ENCODE measurements around the gene ANKRD12.

The ANKRD12 gene

DNA sequence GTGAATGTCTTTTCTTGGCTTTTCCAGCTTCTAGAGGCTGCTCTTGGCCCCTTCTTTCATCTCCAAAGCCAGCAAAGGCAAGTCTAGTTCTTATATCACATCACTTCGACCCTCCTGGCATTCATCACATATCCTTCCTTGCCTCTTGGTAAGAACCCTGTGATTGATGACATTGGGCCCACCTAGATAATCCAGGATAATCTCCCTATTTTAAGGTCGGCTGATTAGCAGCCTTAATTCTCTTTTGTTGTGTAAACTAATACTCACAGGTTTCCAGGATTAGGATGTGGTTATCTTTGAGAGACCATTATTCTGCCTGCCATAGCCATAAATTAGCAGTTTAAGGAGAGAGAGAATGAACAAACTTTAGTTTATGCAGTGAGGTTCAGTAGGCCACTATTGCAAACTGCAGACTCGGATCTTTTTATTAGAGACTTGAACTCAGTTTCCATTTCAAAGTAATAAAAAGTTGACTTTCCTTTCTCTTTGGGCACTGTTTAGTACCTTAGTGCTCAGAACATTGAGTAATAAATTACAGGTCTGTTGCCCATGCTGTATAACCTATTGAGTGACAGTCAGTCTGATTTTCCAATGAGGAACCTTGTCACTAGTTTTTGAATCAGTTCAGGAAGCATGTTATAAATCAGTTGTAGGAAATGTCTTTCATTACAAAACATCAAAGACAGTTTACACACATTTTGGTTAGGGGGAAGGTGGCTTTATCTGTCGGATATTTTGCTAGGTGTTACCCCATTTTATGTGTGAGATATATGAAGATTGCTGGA, 29.6 kb upstream of the ANKRD12 start:
- no peak for DNase-seq (ENCODE audit: low spot score)

DNA sequence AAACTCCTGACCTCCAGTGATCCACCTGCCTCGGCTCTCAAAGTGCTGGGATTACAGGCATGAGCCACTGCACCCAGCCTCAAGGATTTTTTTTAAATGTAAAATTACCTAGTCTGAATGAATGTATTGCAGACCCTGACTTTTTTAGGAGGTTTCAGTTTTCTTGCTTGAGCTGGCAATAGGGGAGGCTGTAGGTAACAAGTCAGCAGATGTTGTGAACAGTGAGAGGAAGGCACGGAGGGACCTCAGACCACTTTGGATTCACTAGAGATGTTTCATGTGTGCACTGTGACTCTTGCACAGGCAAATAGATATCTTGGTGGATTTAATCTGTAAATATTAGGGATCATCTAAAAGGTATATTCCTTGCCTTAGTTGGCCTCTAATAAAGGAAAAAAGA, 27.7 kb upstream of the ANKRD12 start:
- DNase-seq (ENCODE audit: low spot score): no peak

DNA sequence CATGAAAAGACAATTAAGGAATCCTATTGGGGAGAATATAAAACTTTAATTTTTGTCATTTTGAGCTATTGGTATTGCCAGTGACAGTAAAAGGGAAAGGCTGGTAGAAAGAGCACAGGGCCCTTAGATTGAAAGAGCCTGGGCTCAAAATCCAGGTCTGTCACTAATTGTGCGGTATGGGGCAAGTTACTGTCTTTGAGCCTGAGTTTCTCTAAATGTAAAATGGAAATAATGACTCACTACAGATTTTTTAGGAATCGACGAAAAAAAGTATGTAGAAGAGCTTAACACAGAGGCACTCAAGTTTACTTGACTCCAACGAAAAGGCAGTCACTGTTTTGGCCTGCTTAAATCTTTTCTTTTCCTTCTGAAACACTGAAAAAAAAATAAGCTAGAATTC, 27.1 kb upstream of the ANKRD12 start:
- DNase-seq (ENCODE audit: low spot score): no peak

DNA sequence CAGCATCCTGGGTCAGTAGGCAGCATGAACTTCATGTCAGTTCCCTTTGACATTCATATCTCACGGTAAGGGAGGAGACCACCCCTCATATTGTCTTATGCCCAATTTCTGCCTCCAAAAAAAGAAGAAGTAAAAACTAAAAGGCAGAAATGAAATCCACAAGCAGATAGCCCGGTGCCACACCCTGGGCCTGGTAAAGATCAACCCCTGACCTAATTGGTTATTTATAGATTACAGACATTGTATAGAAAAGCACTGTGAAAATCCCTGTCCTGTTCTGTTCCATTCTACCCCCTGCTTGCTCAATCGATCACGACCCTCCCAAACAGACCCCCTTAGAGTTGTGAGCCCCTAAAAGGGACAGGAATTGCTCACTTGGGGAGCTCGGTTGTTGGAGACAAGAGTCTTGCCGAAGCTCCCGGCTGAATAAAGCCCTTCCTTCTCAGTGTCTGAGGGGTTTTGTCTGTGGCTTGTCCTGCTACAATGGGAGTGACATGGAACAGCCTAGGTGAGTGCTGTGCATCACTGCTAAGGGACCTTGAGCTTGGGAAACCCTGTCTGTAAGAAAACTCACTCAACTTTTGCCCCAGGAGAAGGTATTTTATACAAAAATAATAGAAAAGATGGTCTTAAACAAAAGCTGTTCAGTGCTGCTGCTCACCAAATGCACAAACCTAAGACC, 23.0 kb upstream of the ANKRD12 start:
- no peak for DNase-seq (ENCODE audit: low spot score)

DNA sequence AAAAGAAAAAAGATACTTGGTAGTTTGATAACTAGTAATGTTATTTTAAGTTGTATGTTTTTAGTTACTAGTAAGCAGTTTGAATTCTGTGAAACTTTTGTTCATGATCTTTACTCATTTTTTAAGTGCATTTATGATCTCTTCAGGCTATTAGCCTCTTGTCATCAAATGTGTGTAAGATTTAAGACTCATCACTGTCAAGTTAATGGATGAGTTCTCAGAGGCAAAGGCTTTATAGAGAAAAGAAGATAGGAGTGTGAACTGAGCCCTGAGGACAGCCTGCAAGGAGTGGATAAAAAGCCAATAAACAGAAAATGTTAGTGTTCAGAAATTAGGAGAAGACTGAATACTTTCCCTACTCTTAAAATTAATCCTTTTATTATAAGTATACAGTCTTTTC, 20.6 kb upstream of the ANKRD12 start:
- DNase-seq (ENCODE audit: low spot score): no peak

DNA sequence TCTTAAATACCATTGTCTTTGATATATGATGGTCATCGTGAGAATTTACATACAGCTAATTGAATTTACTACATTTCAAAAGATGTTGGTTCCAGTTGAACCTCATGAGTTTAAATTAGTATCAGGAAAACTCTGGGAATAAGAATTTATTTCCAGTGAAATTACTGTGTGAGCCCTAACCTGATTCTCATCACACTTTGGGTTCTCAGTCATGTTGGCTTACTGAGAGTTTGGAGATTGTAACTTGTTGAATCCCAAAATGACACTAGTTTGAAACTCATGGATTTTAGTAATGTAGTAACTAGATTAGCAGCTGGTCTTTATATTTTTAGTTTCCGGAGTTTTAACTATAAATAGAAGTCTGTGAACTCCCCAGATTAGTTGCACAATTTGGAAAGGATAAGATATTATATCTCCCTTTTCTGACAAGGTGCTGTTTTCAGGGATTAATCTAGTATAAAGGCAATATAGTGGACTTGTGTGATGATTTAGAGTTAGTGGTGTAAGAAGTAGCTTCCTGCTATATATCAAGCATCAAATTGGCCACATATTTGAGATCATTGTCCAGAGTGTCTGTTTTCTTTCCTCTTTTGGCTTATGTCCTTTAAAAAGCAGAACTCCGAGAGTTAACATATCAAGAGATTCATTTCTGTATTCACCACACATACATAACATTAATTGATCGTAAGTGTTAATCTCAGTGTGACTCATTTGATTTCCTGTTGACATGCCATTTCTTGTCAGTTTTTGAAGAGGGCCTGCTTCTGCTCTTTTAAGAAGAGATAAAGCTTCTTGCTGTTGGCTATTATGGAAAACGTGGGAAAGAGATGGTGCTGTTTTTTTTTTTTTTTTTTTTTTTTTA, 18.4 kb upstream of the ANKRD12 start:
- DNase-seq (ENCODE audit: low spot score): no peak

DNA sequence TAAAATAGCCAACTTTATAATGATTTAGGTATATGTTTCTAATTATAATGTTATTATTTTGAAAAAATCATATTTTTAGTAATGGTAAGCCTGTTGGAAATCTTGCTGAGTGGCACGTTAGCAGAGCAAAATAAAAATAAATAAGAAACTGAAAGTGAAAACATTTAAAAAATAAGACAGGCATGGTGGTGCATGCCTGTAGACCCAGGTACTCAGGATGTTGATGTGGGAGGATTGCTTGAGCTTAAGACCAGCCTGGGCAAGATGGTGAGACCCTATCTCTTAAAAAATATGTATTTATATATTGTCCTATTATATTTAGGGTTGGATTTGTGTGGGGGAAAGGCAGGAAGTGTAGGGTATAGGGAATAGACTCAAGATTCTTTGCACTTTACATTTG, 15.8 kb upstream of the ANKRD12 start:
- DNase-seq (ENCODE audit: low spot score): no peak

DNA sequence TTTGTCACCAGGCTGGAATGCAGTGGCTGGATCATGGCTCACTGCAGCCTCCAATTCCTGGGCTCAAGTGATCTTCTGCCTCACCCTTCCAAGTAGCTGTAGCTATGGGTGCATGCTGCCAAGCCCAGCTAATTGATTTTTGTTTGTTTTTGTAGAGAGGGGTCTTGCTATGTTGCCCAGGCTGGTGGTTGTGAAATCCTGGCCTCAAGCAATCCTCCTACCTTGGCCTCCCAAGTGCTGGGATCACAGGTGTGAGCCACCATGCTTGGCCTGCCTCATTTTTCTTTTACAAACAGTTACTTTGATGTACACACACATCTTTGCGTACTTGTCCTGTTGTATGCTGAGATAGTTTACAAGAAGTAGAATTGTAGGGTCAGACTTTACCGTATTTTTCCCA, 13.1 kb upstream of the ANKRD12 start:
- no peak for DNase-seq (ENCODE audit: low spot score)

DNA sequence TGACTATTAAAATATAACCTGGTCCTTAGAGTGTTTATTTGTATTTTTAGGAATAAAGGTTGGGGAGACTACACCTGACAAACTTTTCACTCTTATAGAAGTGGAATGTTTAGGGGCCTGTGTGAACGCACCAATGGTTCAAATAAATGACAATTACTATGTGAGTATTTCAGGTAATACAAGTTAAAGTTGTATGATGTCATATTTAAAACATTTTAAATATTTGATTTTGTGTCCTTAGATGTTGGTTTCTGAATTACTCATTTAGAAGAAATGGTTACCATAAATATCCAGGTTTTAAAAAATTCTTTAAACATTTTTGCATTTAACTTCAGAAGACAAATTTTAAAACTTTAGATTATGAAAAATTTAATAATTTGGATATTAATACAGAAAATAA, 11.8 kb upstream of the ANKRD12 start:
- DNase-seq (ENCODE audit: low spot score): no peak

DNA sequence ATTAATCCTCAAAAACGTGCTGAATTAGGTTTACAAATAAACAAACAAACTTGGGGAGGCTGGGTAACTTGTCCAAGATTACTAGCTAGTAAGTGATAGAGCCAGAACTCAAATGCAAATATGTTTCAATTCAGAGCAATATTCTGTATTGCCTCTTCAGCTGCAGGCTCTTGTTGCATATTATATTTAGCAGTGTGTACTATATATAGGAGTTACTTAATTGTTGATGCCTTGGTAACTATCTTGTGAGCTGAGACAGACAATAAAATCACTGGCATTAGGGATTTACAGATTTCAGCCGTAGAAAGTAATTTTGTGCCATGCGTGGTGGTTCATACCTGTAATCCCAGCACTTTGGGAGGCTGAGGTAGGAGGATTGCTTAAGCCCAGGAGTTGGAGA, 10.2 kb upstream of the ANKRD12 start:
- no peak for DNase-seq (ENCODE audit: low spot score)

DNA sequence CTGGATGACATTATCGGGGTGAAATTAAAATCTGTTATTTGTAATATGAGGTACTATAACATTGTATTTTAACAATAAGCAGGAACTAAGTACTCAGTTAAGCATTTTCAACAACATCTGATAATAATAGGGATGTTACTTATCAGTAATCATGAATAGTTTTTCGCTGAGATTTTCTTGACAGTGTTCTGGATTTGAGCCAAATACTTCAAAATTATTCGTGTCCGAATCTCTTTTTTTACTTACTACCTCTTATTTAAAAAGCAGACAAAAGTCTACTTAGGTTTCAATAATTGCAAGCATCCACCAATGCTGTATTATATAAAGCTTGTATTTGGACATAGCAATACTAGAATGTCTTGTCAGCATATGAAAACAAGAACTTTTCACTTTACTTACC, 6.4 kb upstream of the ANKRD12 start:
- no peak for DNase-seq (ENCODE audit: low spot score)

DNA sequence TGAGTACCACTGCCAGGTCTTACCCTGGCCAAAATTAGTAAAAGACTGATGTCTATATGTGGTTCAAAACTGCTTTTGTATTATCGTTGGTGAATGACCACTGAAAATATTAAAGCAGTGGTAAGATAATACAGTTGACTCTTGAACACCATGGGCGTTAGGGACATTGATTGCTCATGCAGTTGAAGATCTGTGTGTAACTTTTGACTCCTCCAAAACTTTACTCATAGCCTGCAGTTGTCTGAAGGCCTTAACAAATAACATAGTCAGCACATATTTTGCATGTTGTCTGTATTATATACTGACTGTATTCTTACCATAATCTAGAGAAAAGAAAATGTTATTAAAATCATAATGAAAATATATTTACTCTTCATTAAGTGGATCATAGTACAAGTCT, 5.8 kb upstream of the ANKRD12 start:
- DNase-seq (ENCODE audit: low spot score): no peak

DNA sequence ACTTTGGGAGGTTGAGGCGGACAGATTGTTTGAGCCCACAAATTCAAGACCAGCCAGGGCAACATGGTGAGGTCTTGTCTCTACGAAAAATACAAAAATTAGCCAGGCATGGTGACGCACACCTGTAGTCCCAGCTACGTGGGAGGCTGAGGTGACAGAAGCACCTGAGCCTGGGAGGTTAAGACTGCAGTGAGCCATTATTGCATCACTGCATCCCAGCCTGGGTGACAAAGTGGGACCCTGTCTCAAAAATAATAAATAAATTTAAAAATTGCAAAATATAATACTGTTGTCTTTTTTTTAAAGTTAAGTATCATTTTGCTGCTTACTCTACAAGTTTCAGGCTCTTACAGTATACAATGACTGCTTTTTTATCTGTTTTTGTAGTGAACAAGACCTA, 4.0 kb upstream of the ANKRD12 start:
- no peak for DNase-seq (ENCODE audit: low spot score)

DNA sequence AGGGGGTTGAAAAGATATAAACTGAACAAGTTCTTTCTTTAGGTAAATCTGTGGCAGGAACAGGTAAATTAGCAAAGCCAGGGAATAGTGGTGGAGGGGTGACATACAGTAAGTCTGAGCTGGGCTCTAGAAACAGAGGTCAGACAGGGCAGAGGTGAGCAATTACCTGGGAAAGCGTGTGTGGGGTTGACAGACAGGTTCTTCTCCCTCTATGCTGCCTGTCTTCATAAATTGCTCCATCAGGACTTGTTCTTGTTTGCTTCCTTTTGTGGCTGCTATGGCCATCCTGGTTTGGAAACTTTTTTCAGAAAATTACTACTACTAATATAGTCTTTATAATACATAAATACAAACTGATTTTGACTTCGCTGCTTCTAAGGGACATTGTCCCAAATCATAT, 3.4 kb upstream of the ANKRD12 start:
- DNase-seq (ENCODE audit: low spot score): no peak

DNA sequence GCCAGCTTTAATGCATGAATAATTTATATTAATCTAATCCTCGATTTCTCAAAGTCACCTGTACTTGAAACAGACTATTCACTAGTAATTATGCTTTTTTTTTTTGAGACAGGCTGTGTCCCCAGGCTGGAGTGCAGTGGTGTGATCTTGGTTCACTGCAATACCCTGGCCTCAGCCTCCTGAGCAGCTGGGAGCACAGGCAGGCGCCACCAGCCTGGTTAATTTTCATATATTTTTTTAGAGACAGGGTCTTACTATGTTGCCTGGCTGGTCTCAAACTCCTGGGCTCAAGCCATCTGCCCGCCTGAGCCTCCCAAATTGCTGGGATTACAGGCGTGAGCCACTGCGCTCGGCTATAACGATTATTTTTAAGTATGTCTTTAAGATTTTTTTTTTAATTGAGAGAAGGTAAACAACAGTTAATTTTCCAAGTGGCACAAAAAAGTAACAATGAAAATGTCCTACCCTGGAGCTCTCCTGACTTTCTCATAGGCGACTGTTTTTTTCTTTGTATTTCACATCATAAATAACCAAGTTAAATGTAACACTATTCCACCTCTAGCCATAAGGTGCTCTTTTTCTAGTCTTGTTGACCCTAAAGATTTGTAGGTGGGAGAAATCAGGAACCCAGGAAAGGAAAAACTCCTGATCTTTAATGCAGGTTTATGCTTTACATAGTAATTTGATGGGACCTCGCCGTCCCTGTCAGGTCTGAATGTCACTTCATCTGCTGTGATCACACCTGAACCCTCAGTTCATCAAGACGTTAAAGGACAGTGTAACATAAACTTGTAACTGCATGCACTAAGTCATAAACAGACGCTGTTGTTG, 1.3 kb upstream of the ANKRD12 start:
- no peak for DNase-seq (ENCODE audit: low spot score)

DNA sequence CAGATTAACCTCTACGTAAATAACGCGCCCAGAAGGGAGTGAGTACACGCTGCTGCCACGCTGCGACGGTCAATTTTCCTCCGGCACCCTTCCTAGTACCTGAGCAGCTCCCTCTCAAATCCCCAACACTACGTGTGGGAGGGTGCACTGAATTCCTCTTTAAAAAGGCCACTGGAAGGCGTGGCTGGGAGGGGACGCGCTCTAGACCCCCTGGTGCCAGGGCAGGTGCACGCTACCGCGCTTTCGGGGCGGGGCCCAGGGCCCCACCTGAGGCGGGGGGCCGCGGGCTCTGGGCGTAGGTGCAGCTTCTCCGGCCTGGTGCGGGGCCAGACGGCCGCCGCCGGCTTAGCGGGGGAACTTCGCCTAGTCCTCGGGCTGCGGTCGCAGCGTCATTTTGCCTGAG, 668 bp upstream of the ANKRD12 start:
- peak; percentile 48 for DNase-seq (ENCODE audit: low spot score)

DNA sequence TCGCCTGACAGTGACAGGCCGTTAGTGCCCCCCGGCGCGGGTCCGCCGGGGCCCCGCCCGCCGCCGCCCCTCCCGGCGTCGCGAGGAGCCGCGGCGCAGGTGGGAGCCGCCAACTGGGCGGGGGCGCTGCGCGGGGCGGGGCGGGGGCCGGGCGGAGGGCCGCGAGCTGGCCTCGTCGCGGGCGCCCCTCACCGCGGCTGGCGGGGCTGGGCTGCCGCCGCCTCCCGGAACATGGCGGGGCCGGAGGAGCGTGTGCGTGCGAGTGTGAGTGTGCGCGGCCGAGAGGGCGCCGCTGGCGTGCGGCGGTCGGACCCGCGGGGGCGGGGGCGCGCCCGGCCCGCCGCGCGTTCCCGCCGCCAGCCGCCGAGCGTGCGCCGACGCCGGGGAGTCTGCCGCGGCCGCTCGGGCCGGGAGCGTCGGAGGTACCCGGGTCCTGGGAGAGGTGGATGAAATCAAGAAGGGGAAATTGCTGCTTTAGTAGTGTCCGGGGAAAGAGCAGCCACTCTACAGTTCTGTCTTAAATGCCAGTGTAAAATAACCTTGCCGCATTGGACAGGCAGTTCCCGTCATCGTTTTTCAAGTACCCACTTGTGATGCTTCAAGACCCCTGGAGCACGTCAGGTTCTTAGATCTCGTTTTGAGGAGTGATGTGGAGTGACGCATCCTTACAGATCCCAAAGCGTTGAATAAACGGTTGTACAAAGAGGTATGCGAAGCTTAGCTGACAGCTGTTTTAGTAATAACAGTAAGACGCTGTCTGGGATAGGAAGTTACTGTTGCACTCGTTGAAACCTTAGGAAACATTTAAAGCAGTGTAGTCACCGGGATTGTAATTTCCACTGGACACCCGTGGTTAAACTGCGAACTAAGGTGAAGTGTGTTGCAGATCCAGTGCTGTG, 836 bp downstream of the ANKRD12 start:
- peak; percentile 74 for DNase-seq (ENCODE audit: low spot score)

DNA sequence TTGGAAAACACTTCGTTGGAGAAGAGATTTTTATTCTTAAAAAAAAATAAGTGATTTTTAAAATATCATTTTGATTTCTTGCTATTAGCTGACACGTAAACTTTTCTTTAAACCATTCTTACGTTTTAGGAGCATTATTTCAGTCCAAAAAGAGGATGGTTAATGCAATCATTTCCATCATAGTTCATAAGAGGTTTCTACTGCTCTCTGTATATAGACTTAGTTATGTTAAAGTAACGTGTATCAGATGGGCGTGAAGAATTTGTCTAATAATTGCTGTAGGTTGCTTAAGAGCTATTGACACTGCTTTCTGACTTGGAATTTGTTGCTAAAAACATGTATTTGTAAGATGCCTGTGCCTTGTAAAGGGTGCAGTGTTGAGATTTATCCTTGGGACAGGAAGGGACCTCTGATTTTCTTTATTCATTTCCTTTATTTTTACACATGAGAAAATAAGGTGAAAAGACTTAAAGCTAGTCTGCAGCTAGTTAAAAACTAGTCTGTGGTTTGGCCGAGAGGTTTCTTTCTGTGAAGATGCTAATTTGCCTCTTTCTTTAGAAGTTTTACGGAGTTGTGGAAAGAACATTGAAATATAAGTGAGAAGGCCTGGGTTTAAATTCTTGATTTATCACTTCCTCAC, 2.9 kb downstream of the ANKRD12 start:
- DNase-seq (ENCODE audit: low spot score): no peak

DNA sequence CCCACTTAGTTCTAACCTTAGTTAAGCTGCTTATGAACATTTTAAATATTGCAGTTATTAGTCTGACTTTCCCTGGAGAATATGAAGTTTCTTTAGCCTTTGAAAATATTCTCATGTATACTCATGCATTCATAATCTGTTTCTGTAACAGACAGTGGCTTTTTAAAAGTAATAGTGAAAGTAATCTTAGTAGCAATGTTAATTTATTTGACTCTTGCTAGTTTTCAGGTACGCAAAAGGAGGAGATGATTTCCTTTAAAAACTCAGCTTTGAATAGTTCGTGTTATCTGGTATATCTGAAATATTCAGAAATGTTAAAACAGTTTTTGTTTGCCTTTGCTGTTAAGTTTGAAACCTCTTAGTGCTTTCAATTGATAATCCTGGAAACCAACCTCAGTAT, 3.8 kb downstream of the ANKRD12 start:
- DNase-seq (ENCODE audit: low spot score): no peak

DNA sequence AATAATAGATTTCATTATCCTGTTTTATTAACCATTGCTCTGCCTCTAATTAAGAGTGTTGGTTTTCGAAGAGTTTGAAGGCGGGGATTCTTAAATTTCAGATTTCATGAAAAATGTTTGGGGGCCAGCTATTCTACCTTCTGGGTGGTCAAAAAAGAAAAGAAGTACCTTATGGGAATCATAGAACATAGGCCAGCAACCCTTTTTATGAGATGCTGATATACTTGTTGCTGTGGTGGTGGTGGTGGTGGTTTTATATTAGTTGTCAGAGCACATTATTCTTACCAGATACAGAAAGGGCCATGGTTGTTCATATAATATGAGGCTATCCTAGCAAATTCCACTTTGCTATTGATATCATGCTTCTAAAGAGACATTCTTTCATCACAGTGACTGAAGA, 4.4 kb downstream of the ANKRD12 start:
- no peak for DNase-seq (ENCODE audit: low spot score)

DNA sequence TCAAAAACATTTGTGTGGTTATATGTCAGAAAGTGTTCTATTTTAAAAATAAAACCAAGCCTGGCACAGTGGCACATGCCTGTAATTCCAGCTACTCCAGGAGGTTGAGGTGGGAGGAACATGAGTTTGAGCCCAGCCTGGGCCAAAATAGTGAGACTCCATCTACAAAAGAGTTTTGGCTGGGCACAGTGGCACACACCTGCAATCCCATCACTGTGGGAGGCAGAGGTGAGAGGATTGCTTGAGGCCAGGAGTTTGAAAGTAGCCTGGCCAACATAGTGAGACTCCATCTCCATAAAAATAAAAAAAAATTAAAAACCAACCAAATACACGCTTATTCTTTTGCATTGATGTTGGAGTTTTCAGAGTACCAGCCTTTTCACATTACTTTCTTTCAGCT, 9.6 kb downstream of the ANKRD12 start:
- no peak for DNase-seq (ENCODE audit: low spot score)
